Neuron (in vitro differentiated cells): ENCODE data around the gene TMEM109.

ENCODE experiments used
- H2AFZ ChIP-seq: one replicate; pipeline ENCODE4 v1.6.1; 2013; ENCODE audit warnings: low read depth, mild to moderate bottlenecking, inconsistent platforms, low read length, moderate library complexity
- H3K27me3 ChIP-seq: one replicate; pipeline ENCODE4 v1.6.1; 2013; ENCODE audit warnings: low read length; ENCODE audit not compliant: insufficient read depth
- H3K36me3 ChIP-seq: one replicate; pipeline ENCODE4 v1.6.1; 2013; ENCODE audit warnings: low read length; ENCODE audit not compliant: insufficient read depth
- H3K4me1 ChIP-seq: one replicate; pipeline ENCODE4 v1.6.1; 2013; ENCODE audit warnings: low read length; ENCODE audit not compliant: insufficient read depth
- H3K4me3 ChIP-seq: 2 replicates; pipeline ENCODE4 v1.5.1; 2013; ENCODE audit warnings: mild to moderate bottlenecking, low read length, moderate library complexity
- H3K9me3 ChIP-seq: one replicate; pipeline ENCODE4 v1.6.1; 2013; ENCODE audit warnings: low read length

Gene TMEM109

GRCh38 chr11:60910281-60910687, 3.7 kb upstream of the TMEM109 start:
- no peak overlapping the region for H2AFZ ChIP-seq
- no peak overlapping the region for H3K4me3 ChIP-seq
- no peaks in the 10 kb centered on the region for H3K27me3 ChIP-seq
- no peaks in the 10 kb centered on the region for H3K9me3 ChIP-seq
- no peaks in the 10 kb centered on the region for H3K36me3 ChIP-seq
- H3K4me1 ChIP-seq: peaks cover 30% of the 10 kb centered on the region

- Histone ChIP-seq H3K27me3 (no peaks in the 10 kb centered on the region), H3K4me1 (peaks cover 29% of the 10 kb centered on the region), H2AFZ (no peak overlapping the region), H3K4me3 (no peak overlapping the region), H3K9me3 (no peaks in the 10 kb centered on the region), H3K36me3 (no peaks in the 10 kb centered on the region)
These were observed 3.1 kb upstream of the TMEM109 start for GRCh38 chr11:60910711-60911380.

GRCh38 chr11:60912223-60912850, 1.6 kb upstream of the TMEM109 start:
- H3K4me1 ChIP-seq: peaks cover 27% of the 10 kb centered on the region
- no peak overlapping the region for H3K4me3 ChIP-seq
- H2AFZ ChIP-seq: no peak overlapping the region
- no peaks in the 10 kb centered on the region for H3K27me3 ChIP-seq
- no peaks in the 10 kb centered on the region for H3K9me3 ChIP-seq
- H3K36me3 ChIP-seq: no peaks in the 10 kb centered on the region

- Histone ChIP-seq H3K9me3 (no peaks in the 10 kb centered on the region), H3K36me3 (no peaks in the 10 kb centered on the region), H3K4me3 (peak overlapping the region; percentile 71), H2AFZ (peak overlapping the region; percentile 97), H3K4me1 (peaks cover 27% of the 10 kb centered on the region), H3K27me3 (no peaks in the 10 kb centered on the region)
These were observed 968 bp upstream of the TMEM109 start for GRCh38 chr11:60912851-60913528.

- Histone ChIP-seq H3K4me1 (peaks cover 27% of the 10 kb centered on the region), H3K9me3 (no peaks in the 10 kb centered on the region), H3K4me3 (peak overlapping the region; percentile 71), H3K36me3 (peaks cover 7% of the 10 kb centered on the region), H2AFZ (peak overlapping the region; percentile 97), H3K27me3 (no peaks in the 10 kb centered on the region)
These were observed 782 bp downstream of the TMEM109 start for GRCh38 chr11:60914633-60915247.

- H3K9me3 ChIP-seq: no peaks in the 10 kb centered on the region
- peak overlapping the region; percentile 97 for H2AFZ ChIP-seq
- peaks cover 27% of the 10 kb centered on the region for H3K4me1 ChIP-seq
- H3K36me3 ChIP-seq: peaks cover 13% of the 10 kb centered on the region
- no peaks in the 10 kb centered on the region for H3K27me3 ChIP-seq
- peak overlapping the region; percentile 71 for H3K4me3 ChIP-seq
These were observed 1.4 kb downstream of the TMEM109 start for GRCh38 chr11:60915248-60915914.

GRCh38 chr11:60916669-60917206, 2.8 kb downstream of the TMEM109 start:
- Histone ChIP-seq H3K27me3 (no peaks in the 10 kb centered on the region), H3K4me3 (no peak overlapping the region), H3K4me1 (peaks cover 27% of the 10 kb centered on the region), H3K36me3 (peaks cover 26% of the 10 kb centered on the region), H3K9me3 (no peaks in the 10 kb centered on the region), H2AFZ (no peak overlapping the region)

- Histone ChIP-seq H3K36me3 (peaks cover 32% of the 10 kb centered on the region), H3K4me1 (peaks cover 27% of the 10 kb centered on the region), H3K4me3 (no peak overlapping the region), H3K27me3 (no peaks in the 10 kb centered on the region), H2AFZ (no peak overlapping the region), H3K9me3 (no peaks in the 10 kb centered on the region)
These were observed 3.3 kb downstream of the TMEM109 start for GRCh38 chr11:60917267-60917666.

GRCh38 chr11:60918251-60918938, 4.4 kb downstream of the TMEM109 start:
- no peak overlapping the region for H2AFZ ChIP-seq
- peaks cover 39% of the 10 kb centered on the region for H3K36me3 ChIP-seq
- no peak overlapping the region for H3K4me3 ChIP-seq
- H3K4me1 ChIP-seq: peaks cover 16% of the 10 kb centered on the region
- no peaks in the 10 kb centered on the region for H3K27me3 ChIP-seq
- H3K9me3 ChIP-seq: no peaks in the 10 kb centered on the region

- Histone ChIP-seq H3K4me3 (no peak overlapping the region), H3K36me3 (peaks cover 39% of the 10 kb centered on the region), H3K4me1 (peaks cover 17% of the 10 kb centered on the region)
These were observed 4.9 kb downstream of the TMEM109 start for GRCh38 chr11:60918939-60919265.

GRCh38 chr11:60919320-60919719, 5.4 kb downstream of the TMEM109 start:
- Histone ChIP-seq H3K9me3 (no peaks in the 10 kb centered on the region), H3K27me3 (no peaks in the 10 kb centered on the region), H3K36me3 (peaks cover 39% of the 10 kb centered on the region), H3K4me1 (peaks cover 19% of the 10 kb centered on the region), H2AFZ (no peak overlapping the region), H3K4me3 (no peak overlapping the region)

More at GRCh38 chr11:60918939-60919265, 4.9 kb downstream of the TMEM109 start:
- H3K9me3 ChIP-seq: no peaks in the 10 kb centered on the region
- no peak overlapping the region for H2AFZ ChIP-seq
- H3K27me3 ChIP-seq: no peaks in the 10 kb centered on the region

GRCh38 chr11:60919956-60920355, 6.0 kb downstream of the TMEM109 start:
- no peak overlapping the region for H3K4me3 ChIP-seq
- H3K27me3 ChIP-seq: no peaks in the 10 kb centered on the region
- no peak overlapping the region for H2AFZ ChIP-seq
- peaks cover 16% of the 10 kb centered on the region for H3K4me1 ChIP-seq
- H3K9me3 ChIP-seq: no peaks in the 10 kb centered on the region
- H3K36me3 ChIP-seq: peaks cover 39% of the 10 kb centered on the region
